Measurements from ENCODE around the gene SMAD3. TPM values are rescaled to one million over a fixed set of nuclear protein-coding genes. Genes with fewer than 3 reads are reported as not detected.

SMAD3 gene
- total RNA-seq, 1 donor from 2014 or later, result 89.3 TPM

- no peaks in the 10 kb centered on the region for H3K36me3 ChIP-seq
- DNase-seq (ENCODE audit: low spot score in 2 of 2), result peak in 1 of 2 donors; percentile 53
- H3K27ac ChIP-seq, result peak overlapping the region; percentile 70 to 82
- H3K4me3 ChIP-seq, result no peak overlapping the region
- peaks cover 12 to 73% of the 10 kb centered on the region in 2 donors for H3K4me1 ChIP-seq
- no peaks in the 10 kb centered on the region for H3K27me3 ChIP-seq
- TF ChIP-seq CTCF (IDR thresholded peaks at IDR 0.05), result no peak
- intact Hi-C loops (cut with DNase I), result no loop called here
- H3K9me3 ChIP-seq, result no peaks in the 10 kb centered on the region
Observed at GRCh38 chr15:67135494-67135893, 70.1 kb downstream of the SMAD3 start.

- H3K27me3 ChIP-seq, result no peaks in the 10 kb centered on the region
- no peak for DNase-seq (ENCODE audit: low spot score in 2 of 2)
- intact Hi-C loops (cut with DNase I), result no loop called here
- H3K36me3 ChIP-seq, result no peaks in the 10 kb centered on the region
- H3K27ac ChIP-seq, result peak overlapping the region; percentile 70 to 82
- peaks cover 8 to 75% of the 10 kb centered on the region in 2 donors for H3K4me1 ChIP-seq
- no peak for TF ChIP-seq CTCF (IDR thresholded peaks at IDR 0.05)
- no peak overlapping the region for H3K4me3 ChIP-seq
- H3K9me3 ChIP-seq, result no peaks in the 10 kb centered on the region
Observed at GRCh38 chr15:67136802-67137201, 71.4 kb downstream of the SMAD3 start.

GRCh38 chr15:67137319-67137718, 71.9 kb downstream of the SMAD3 start:
- peaks cover 8 to 74% of the 10 kb centered on the region in 2 donors for H3K4me1 ChIP-seq
- H3K36me3 ChIP-seq, result no peaks in the 10 kb centered on the region
- DNase-seq (ENCODE audit: low spot score in 2 of 2), result no peak
- H3K4me3 ChIP-seq, result no peak overlapping the region
- H3K9me3 ChIP-seq, result no peaks in the 10 kb centered on the region
- no peak for TF ChIP-seq CTCF (IDR thresholded peaks at IDR 0.05)
- peak overlapping the region; percentile 70 to 82 for H3K27ac ChIP-seq
- no peaks in the 10 kb centered on the region for H3K27me3 ChIP-seq
- intact Hi-C loops (cut with DNase I), result no loop called here

GRCh38 chr15:67137951-67138848, 72.8 kb downstream of the SMAD3 start:
- H3K4me1 ChIP-seq, result peaks cover 8 to 83% of the 10 kb centered on the region in 2 donors
- intact Hi-C loops (cut with DNase I), result no loop called here
- peak overlapping the region in 1 of 2 donors; percentile 28 for H3K4me3 ChIP-seq
- no peaks in the 10 kb centered on the region for H3K36me3 ChIP-seq
- DNase-seq (ENCODE audit: low spot score in 2 of 2), result no peak
- H3K9me3 ChIP-seq, result no peaks in the 10 kb centered on the region
- no peaks in the 10 kb centered on the region for H3K27me3 ChIP-seq
- peak overlapping the region; percentile 27 to 70 for H3K27ac ChIP-seq
- TF ChIP-seq CTCF (IDR thresholded peaks at IDR 0.05), result no peak

- Histone ChIP-seq H3K27me3 (no peaks in the 10 kb centered on the region), H3K27ac (peak overlapping the region; percentile 27 to 33), H3K36me3 (no peaks in the 10 kb centered on the region), H3K4me1 (peaks cover 5 to 82% of the 10 kb centered on the region in 2 donors), H3K9me3 (no peaks in the 10 kb centered on the region), H3K4me3 (peak overlapping the region in 1 of 2 donors; percentile 28)
- no peak for TF ChIP-seq CTCF (IDR thresholded peaks at IDR 0.05)
- no peak for DNase-seq (ENCODE audit: low spot score in 2 of 2)
- intact Hi-C loops (cut with DNase I), result no loop called here
Observed at GRCh38 chr15:67138891-67139855, 73.8 kb downstream of the SMAD3 start.
